H9 (cell line): ENCODE results near the gene ANKRD55. TPM values are rescaled to one million over a fixed set of nuclear protein-coding genes. Genes with fewer than 3 reads are reported as not detected.
A peak's percentile ranks its signal among the peaks of the same experiment; 100 is the strongest.

Experiments used
- DNase-seq: peaks from one replicate; pipeline ENCODE4 v3.0.0-alpha.2; 2017
- H2AFZ ChIP-seq: one replicate; pipeline ENCODE4 v1.6.1; 2013; ENCODE audit warnings: mild to moderate bottlenecking, low read length, control low read depth, moderate library complexity
- H2AK5ac ChIP-seq: 2 replicates; pipeline ENCODE4 v1.6.1; 2013; ENCODE audit warnings: low read length, control low read depth, mixed read lengths; ENCODE audit not compliant: insufficient read length
- H2BK120ac ChIP-seq: one replicate; pipeline ENCODE4 v1.6.1; 2013; ENCODE audit warnings: low read depth, mild to moderate bottlenecking, low read length, control low read depth, inconsistent platforms; ENCODE audit not compliant: poor library complexity, severe bottlenecking
- H2BK12ac ChIP-seq: 2 replicates; pipeline ENCODE4 v1.6.1; 2013; ENCODE audit warnings: low read length, control low read depth, mixed read lengths, low read depth; ENCODE audit not compliant: insufficient read length
- H2BK15ac ChIP-seq: 2 replicates; pipeline ENCODE4 v1.6.1; 2013; ENCODE audit warnings: low read depth, low read length, control low read depth
- H2BK20ac ChIP-seq: one replicate; pipeline ENCODE4 v1.6.1; 2013; ENCODE audit warnings: low read depth, mild to moderate bottlenecking, low read length, control low read depth, inconsistent platforms; ENCODE audit not compliant: poor library complexity, severe bottlenecking
- H2BK5ac ChIP-seq: 2 replicates; pipeline ENCODE4 v1.6.1; 2013; ENCODE audit warnings: low read length, control low read depth, mixed read lengths; ENCODE audit not compliant: insufficient read length
- H3K14ac ChIP-seq: 2 replicates; pipeline ENCODE4 v1.6.1; 2013; ENCODE audit warnings: low read length, control low read depth; ENCODE audit not compliant: insufficient read depth
- H3K18ac ChIP-seq: 2 replicates; pipeline ENCODE4 v1.6.1; 2013; ENCODE audit warnings: low read depth, mild to moderate bottlenecking, mixed read lengths, low read length, control low read depth; ENCODE audit not compliant: insufficient read length
- H3K23ac ChIP-seq: 2 replicates; pipeline ENCODE4 v1.6.1; 2013; ENCODE audit warnings: low read length, control low read depth, mixed read lengths, low read depth; ENCODE audit not compliant: insufficient read length
- H3K23me2 ChIP-seq: 2 replicates; pipeline ENCODE4 v1.6.1; 2013; ENCODE audit warnings: low read depth, mild to moderate bottlenecking, mixed read lengths, low read length, control low read depth; ENCODE audit not compliant: insufficient read length, poor library complexity, severe bottlenecking
- H3K27ac ChIP-seq: 2 replicates; pipeline ENCODE4 v1.5.1; 2013; ENCODE audit warnings: low read length, control low read depth, mixed read lengths, low read depth; ENCODE audit not compliant: insufficient read length
- H3K27me3 ChIP-seq: 2 replicates; pipeline ENCODE4 v1.6.1; 2013; ENCODE audit warnings: low read length, control low read depth, inconsistent platforms; ENCODE audit not compliant: insufficient read depth
- H3K4ac ChIP-seq: 2 replicates; pipeline ENCODE4 v1.6.1; 2013; ENCODE audit warnings: low read depth, mild to moderate bottlenecking, control low read depth, inconsistent platforms, low read length, moderate library complexity
- H3K4me1 ChIP-seq: 2 replicates; pipeline ENCODE4 v1.6.1; 2013; ENCODE audit warnings: low read length, control low read depth, inconsistent platforms; ENCODE audit not compliant: insufficient read depth
- H3K4me2 ChIP-seq: 2 replicates; pipeline ENCODE4 v1.6.1; 2013; ENCODE audit warnings: low read length, control low read depth, mixed read lengths; ENCODE audit not compliant: insufficient read length, insufficient read depth
- H3K56ac ChIP-seq: 2 replicates; pipeline ENCODE4 v1.6.1; 2013; ENCODE audit warnings: low read depth, mild to moderate bottlenecking, mixed read lengths, low read length, control low read depth; ENCODE audit not compliant: insufficient read length
- H3K79me1 ChIP-seq: 2 replicates; pipeline ENCODE4 v1.6.1; 2013; ENCODE audit warnings: low read depth, mild to moderate bottlenecking, moderate library complexity, low read length, control low read depth, inconsistent platforms; ENCODE audit not compliant: insufficient read depth, poor library complexity, severe bottlenecking
- H3K79me2 ChIP-seq: 2 replicates; pipeline ENCODE4 v1.6.1; 2013; ENCODE audit warnings: low read length, control low read depth, inconsistent platforms; ENCODE audit not compliant: insufficient read depth
- H3K9ac ChIP-seq: 2 replicates; pipeline ENCODE4 v1.6.1; 2013; ENCODE audit warnings: low read length, control low read depth, mixed read lengths; ENCODE audit not compliant: insufficient read length; ENCODE audit errors: extremely low read depth
- H3K9me3 ChIP-seq: one replicate; pipeline ENCODE4 v1.6.1; 2013; ENCODE audit warnings: low read depth, low read length, inconsistent platforms; ENCODE audit not compliant: control insufficient read depth
- H3T11ph ChIP-seq: one replicate; pipeline ENCODE4 v1.6.1; 2013; ENCODE audit warnings: mild to moderate bottlenecking, low read length, control low read depth, inconsistent platforms
- H4K20me1 ChIP-seq: one replicate; pipeline ENCODE4 v1.6.1; 2013; ENCODE audit not compliant: control insufficient read depth, insufficient read length, insufficient read depth
- H4K5ac ChIP-seq: 2 replicates; pipeline ENCODE4 v1.6.1; 2013; ENCODE audit warnings: low read depth, mild to moderate bottlenecking, mixed read lengths, low read length, control low read depth; ENCODE audit not compliant: insufficient read length
- H4K8ac ChIP-seq: replicated peaks from 2 replicates; pipeline ENCODE4 v1.6.1; 2013; ENCODE audit warnings: low read length, control low read depth, mixed read lengths, low read depth; ENCODE audit not compliant: insufficient read length
- H4K91ac ChIP-seq: 2 replicates; pipeline ENCODE4 v1.6.1; 2013; ENCODE audit warnings: low read depth, mild to moderate bottlenecking, moderate library complexity, mixed read lengths, low read length, control low read depth; ENCODE audit not compliant: insufficient read length
- H3K27ac Mint-ChIP-seq, 3 experiments: 2 replicates in 2 of 3; 3 replicates in 1 of 3; pipeline ENCODE4 v1.8.0; 2020 to 2021; ENCODE audit warnings: mixed read lengths in 3 of 3, mild to moderate bottlenecking in 1 of 3, moderate library complexity in 1 of 3
- H3K27me3 Mint-ChIP-seq: 2 replicates; pipeline ENCODE4 v1.8.0; 2021; ENCODE audit warnings: low read depth, mild to moderate bottlenecking, moderate library complexity, mixed read lengths
- H3K36me3 Mint-ChIP-seq, 3 experiments: 2 replicates in 2 of 3; 3 replicates in 1 of 3; pipeline ENCODE4 v1.8.0; 2020 to 2021; ENCODE audit warnings: low read depth in 3 of 3, mixed read lengths in 3 of 3; ENCODE audit not compliant: insufficient read depth in 1 of 3
- H3K4me1 Mint-ChIP-seq, 2 experiments: 2 replicates each; pipeline ENCODE4 v1.8.0; 2020; ENCODE audit warnings: mixed read lengths in 2 of 2
- H3K4me3 Mint-ChIP-seq, 2 experiments: 2 replicates in 1 of 2; 3 replicates in 1 of 2; pipeline ENCODE4 v1.8.0; 2020 to 2021; ENCODE audit warnings: mild to moderate bottlenecking in 2 of 2, mixed read lengths in 2 of 2, moderate library complexity in 1 of 2
- H3K9me3 Mint-ChIP-seq, 2 experiments: 2 replicates in 1 of 2; 3 replicates in 1 of 2; pipeline ENCODE4 v1.8.0; 2020; ENCODE audit warnings: mild to moderate bottlenecking in 2 of 2, mixed read lengths in 2 of 2, moderate library complexity in 1 of 2
- WGBS: extraction: QIAGEN DNeasy Blood & Tissue Kit; methylation state at CpG from one replicate; pipeline ENCODE4 v1.1.7; 2013; ENCODE audit warnings: missing lambda C conversion rate, low lambda C conversion rate, mixed read lengths; ENCODE audit not compliant: insufficient read length; ENCODE audit errors: extremely low coverage; 5-methylcytosine and 5-hydroxymethylcytosine counted together
- total RNA-seq: library from RNA; stranded (reverse); gene quantifications from 2 replicates; pipeline ENCODE4 v1.2.1, GENCODE V29; 2021
- TF ChIP-seq, protein P1 (sequence below): fragments of 200-600 bp; sonication (generic); conservative IDR thresholded peaks from 3 replicates; pipeline ENCODE4 v1.8.0; 2021; ENCODE audit warnings: antibody characterized with exemption, mild to moderate bottlenecking

ANKRD55 gene
- total RNA-seq, 1 experiment from 2014 or later = not detected

DNA sequence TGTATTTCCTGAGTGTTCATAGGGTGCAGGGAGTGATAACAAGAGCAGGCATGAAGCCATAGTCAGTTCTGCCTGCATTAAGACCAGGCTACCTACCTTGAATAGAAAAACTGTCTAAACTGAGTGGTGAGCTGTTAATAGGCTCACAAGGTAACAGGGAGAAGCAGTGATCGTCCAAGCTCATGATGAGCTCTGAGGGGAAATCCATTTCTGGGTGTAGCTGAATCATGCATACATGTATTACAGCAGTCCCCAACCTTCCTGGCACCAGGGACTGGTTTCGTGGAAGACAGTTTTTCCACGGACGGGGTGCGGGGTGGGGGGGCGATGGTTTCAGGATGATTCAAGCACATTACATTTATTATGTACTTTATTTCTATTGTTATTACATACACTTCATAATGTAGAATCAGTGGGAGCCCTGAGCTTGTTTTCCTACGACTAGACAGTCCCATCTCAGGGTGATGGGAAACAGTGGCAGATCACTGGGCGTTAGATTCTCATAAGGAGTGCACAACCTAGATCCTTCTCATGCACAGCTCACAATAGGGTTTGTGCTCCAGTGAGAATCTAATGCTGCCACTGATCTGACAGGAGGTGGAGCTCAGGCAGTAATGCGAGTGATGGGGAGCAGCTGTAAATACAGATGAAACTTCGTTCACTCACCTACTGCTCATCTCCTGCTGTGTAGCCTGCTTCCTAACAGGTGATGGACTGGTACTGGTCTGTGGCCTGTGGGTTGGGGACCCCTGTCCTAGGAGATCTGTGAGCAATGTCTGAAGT is 138.4 kb downstream of the ANKRD55 start:
- Mint-ChIP-seq H3K9me3 (no peaks in the 10 kb centered on the region), H3K4me1 (no peaks in the 10 kb centered on the region), H3K4me3 (no peak overlapping the region), H3K27me3 (no peaks in the 10 kb centered on the region), H3K36me3 (no peaks in the 10 kb centered on the region), H3K27ac (peak overlapping the region in 1 of 3 experiments; percentile 40; a peak in 1 of 7 replicates)
- no peak overlapping the region for H3K27ac ChIP-seq
- no peaks in the 10 kb centered on the region for H3K4me1 ChIP-seq
- H2BK15ac ChIP-seq = no peak overlapping the region
- TF ChIP-seq, protein P1, sequence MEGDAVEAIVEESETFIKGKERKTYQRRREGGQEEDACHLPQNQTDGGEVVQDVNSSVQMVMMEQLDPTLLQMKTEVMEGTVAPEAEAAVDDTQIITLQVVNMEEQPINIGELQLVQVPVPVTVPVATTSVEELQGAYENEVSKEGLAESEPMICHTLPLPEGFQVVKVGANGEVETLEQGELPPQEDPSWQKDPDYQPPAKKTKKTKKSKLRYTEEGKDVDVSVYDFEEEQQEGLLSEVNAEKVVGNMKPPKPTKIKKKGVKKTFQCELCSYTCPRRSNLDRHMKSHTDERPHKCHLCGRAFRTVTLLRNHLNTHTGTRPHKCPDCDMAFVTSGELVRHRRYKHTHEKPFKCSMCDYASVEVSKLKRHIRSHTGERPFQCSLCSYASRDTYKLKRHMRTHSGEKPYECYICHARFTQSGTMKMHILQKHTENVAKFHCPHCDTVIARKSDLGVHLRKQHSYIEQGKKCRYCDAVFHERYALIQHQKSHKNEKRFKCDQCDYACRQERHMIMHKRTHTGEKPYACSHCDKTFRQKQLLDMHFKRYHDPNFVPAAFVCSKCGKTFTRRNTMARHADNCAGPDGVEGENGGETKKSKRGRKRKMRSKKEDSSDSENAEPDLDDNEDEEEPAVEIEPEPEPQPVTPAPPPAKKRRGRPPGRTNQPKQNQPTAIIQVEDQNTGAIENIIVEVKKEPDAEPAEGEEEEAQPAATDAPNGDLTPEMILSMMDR = no peak
- H3K79me1 ChIP-seq = no peaks in the 10 kb centered on the region
- no peak overlapping the region for H3K56ac ChIP-seq
- H3K27me3 ChIP-seq = no peaks in the 10 kb centered on the region
- no peak overlapping the region for H2AFZ ChIP-seq
- H3K4me2 ChIP-seq = no peak overlapping the region
- no peak overlapping the region for H4K5ac ChIP-seq
- no peak for DNase-seq
- no peaks in the 10 kb centered on the region for H3K23me2 ChIP-seq
- H3K23ac ChIP-seq = no peak overlapping the region
- H3T11ph ChIP-seq = no peak overlapping the region
- no peaks in the 10 kb centered on the region for H3K79me2 ChIP-seq
- H2AK5ac ChIP-seq = no peak overlapping the region
- H3K14ac ChIP-seq = no peak overlapping the region
- WGBS = no CpG with 5 or more reads among the region's 10 CpGs
- H2BK20ac ChIP-seq = no peak overlapping the region
- H2BK5ac ChIP-seq = no peak overlapping the region
- no peaks in the 10 kb centered on the region for H3K9me3 ChIP-seq
- no peak overlapping the region for H3K18ac ChIP-seq
- no peak overlapping the region for H4K8ac ChIP-seq
- H2BK12ac ChIP-seq = no peak overlapping the region
- H4K91ac ChIP-seq = no peak overlapping the region
- no peaks in the 10 kb centered on the region for H4K20me1 ChIP-seq
- H3K9ac ChIP-seq = no peak overlapping the region
- no peak overlapping the region for H2BK120ac ChIP-seq
- no peak overlapping the region for H3K4ac ChIP-seq
